ENCODE results near the gene PASK.

DNA sequence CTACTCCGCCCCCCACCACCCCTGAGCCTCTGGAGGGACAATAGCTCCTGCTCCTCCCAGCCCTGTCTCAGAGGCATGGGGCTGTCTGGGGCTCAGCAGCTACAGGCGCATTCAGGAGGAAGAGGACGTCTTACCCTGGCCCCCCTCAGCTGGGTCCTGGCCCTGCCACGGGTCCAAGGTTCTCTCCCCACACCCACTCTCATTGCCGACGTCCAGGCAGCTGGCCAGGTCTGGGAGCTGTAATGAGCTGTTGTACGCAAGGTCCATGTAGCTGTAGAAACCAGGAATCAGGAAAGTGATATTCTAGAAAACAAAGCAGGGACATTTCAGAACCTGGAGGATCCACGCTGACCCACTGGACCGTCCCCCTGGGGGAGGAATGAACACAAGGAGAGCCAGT, 13.5 kb downstream of the PASK start:
- TF ChIP-seq, protein P1, sequence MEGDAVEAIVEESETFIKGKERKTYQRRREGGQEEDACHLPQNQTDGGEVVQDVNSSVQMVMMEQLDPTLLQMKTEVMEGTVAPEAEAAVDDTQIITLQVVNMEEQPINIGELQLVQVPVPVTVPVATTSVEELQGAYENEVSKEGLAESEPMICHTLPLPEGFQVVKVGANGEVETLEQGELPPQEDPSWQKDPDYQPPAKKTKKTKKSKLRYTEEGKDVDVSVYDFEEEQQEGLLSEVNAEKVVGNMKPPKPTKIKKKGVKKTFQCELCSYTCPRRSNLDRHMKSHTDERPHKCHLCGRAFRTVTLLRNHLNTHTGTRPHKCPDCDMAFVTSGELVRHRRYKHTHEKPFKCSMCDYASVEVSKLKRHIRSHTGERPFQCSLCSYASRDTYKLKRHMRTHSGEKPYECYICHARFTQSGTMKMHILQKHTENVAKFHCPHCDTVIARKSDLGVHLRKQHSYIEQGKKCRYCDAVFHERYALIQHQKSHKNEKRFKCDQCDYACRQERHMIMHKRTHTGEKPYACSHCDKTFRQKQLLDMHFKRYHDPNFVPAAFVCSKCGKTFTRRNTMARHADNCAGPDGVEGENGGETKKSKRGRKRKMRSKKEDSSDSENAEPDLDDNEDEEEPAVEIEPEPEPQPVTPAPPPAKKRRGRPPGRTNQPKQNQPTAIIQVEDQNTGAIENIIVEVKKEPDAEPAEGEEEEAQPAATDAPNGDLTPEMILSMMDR (conservative IDR thresholded peaks at IDR 0.05; ENCODE audit: low read depth, low read length): no peak
- TF ChIP-seq NFE2L2 (IDR thresholded peaks at IDR 0.05; ENCODE audit: low read depth, low read length) (no peak), RCOR1 (IDR thresholded peaks at IDR 0.05; ENCODE audit: insufficient replicate concordance, low read length) (no peak), SMC3 (IDR thresholded peaks at IDR 0.05; ENCODE audit: low read depth, low read length) (no peak), MXI1 (IDR thresholded peaks at IDR 0.05; ENCODE audit: borderline replicate concordance, low read depth, low read length) (no peak), BHLHE40 (IDR thresholded peaks at IDR 0.05; ENCODE audit: low read depth, low read length) (no peak)
- TF ChIP-seq, protein P2, sequence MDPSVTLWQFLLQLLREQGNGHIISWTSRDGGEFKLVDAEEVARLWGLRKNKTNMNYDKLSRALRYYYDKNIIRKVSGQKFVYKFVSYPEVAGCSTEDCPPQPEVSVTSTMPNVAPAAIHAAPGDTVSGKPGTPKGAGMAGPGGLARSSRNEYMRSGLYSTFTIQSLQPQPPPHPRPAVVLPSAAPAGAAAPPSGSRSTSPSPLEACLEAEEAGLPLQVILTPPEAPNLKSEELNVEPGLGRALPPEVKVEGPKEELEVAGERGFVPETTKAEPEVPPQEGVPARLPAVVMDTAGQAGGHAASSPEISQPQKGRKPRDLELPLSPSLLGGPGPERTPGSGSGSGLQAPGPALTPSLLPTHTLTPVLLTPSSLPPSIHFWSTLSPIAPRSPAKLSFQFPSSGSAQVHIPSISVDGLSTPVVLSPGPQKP (IDR thresholded peaks at IDR 0.05; ENCODE audit: borderline replicate concordance, low read depth, low read length): no peak

Measured in IMR-90 (cell line).